ENCODE data around the gene P4HTM.

P4HTM gene

GRCh38 chr3:48982016-48982415, 8.0 kb upstream of the P4HTM start:
- H3K4me3 ChIP-seq (replicated peaks in 1 of 2; ENCODE audit: low read depth in 2 of 2, low read length in 2 of 2), result no peak overlapping the region
- no peak for DNase-seq (ENCODE audit: low read depth in 2 of 2)
- TF ChIP-seq CTCF (IDR thresholded peaks at IDR 0.05; ENCODE audit: low read depth, low read length), result no peak

- no peak overlapping the region for H3K4me3 ChIP-seq (replicated peaks in 1 of 2; ENCODE audit: low read depth in 2 of 2, low read length in 2 of 2)
- TF ChIP-seq CTCF (IDR thresholded peaks at IDR 0.05; ENCODE audit: low read depth, low read length), result no peak
- DNase-seq (ENCODE audit: low read depth in 2 of 2), result no peak
Observed at GRCh38 chr3:48982686-48983085, 7.4 kb upstream of the P4HTM start.

GRCh38 chr3:48983096-48983495, 6.9 kb upstream of the P4HTM start:
- TF ChIP-seq CTCF (IDR thresholded peaks at IDR 0.05; ENCODE audit: low read depth, low read length), result no peak
- H3K4me3 ChIP-seq (replicated peaks in 1 of 2; ENCODE audit: low read depth in 2 of 2, low read length in 2 of 2), result no peak overlapping the region
- no peak for DNase-seq (ENCODE audit: low read depth in 2 of 2)

- TF ChIP-seq CTCF (IDR thresholded peaks at IDR 0.05; ENCODE audit: low read depth, low read length), result no peak
- no peak for DNase-seq (ENCODE audit: low read depth in 2 of 2)
- no peak overlapping the region for H3K4me3 ChIP-seq (replicated peaks in 1 of 2; ENCODE audit: low read depth in 2 of 2, low read length in 2 of 2)
Observed at GRCh38 chr3:48984663-48985062, 5.4 kb upstream of the P4HTM start.

GRCh38 chr3:48985831-48986376, 4.1 kb upstream of the P4HTM start:
- TF ChIP-seq CTCF (IDR thresholded peaks at IDR 0.05; ENCODE audit: low read depth, low read length), result no peak
- no peak overlapping the region for H3K4me3 ChIP-seq (replicated peaks in 1 of 2; ENCODE audit: low read depth in 2 of 2, low read length in 2 of 2)
- DNase-seq (ENCODE audit: low read depth in 2 of 2), result no peak

GRCh38 chr3:48989126-48989795, 780 bp upstream of the P4HTM start:
- no peak for DNase-seq (ENCODE audit: low read depth in 2 of 2)

More at GRCh38 chr3:48989126-48989795, 780 bp upstream of the P4HTM start:
- no peak for TF ChIP-seq CTCF (IDR thresholded peaks at IDR 0.05; ENCODE audit: low read depth, low read length)
- H3K4me3 ChIP-seq (replicated peaks in 1 of 2; ENCODE audit: low read depth in 2 of 2, low read length in 2 of 2), result peak overlapping the region; percentile 52 to 68
